ENCODE measurements around the gene TLE5.

TLE5 gene

DNA sequence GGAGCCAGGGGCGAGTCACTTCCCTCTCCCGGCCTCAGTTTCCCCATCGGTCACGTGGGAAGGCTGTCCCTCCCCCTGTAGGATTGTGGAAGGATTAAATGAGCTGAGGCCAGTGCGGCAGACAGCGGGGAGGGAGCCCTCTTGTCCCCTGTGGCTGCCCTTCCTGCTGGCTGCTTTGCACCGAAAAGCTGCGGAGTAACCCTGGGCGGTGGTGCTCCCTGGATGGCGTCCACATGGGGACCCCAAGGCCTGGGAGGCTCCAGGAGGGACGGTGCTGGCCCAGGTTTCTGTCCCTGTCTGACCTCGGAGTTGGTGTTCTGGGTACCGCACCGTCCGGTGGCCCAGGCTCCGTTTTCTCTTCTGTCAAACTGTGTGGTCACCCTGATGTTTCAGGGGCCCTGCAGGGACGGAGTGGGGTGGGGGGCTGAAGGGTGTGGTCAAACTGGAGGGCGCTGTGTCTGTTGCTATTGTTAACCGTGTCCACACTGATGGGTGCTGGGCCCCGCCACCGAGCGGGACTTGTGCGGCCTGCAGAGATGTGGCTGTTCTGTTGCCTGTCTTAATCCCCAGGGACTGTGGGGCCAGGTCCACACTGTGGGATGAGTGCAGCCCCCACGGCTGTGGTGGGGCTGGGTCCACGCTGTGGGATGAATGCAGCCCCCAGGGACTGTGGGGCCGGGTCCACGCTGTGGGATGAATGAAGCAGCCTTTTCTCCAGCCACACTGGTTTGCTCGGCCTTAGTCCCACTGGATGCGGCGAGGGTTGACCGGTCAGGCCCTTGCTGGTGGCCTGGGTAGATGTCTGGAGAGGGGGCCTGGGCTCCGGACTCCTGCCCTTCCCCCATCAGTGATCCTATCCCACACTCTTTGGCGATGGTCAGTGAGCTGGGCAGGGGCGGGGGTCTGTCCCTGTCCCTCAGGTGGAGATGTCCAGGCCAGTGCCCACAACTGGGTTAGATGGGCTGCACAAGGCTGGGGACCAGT is 38.7 kb upstream of the TLE5 start:
- Histone ChIP-seq H3K27me3 (ENCODE audit: insufficient read depth, poor library complexity, severe bottlenecking) (peaks cover 33% of the 10 kb centered on the region), H3K27ac (replicated peaks) (no peak overlapping the region), H3K4me3 (replicated peaks; ENCODE audit: insufficient read depth, low read length) (no peak overlapping the region)
- TF ChIP-seq REST (IDR thresholded peaks at IDR 0.05; ENCODE audit: insufficient replicate concordance, low read depth) (no peak), CTCF (IDR thresholded peaks at IDR 0.05; ENCODE audit: insufficient read depth, low read length) (no peak), SPI1 (IDR thresholded peaks at IDR 0.05; ENCODE audit: borderline replicate concordance, low read depth) (no peak), POLR2AphosphoS5 (IDR thresholded peaks at IDR 0.05; ENCODE audit: low read depth) (no peak), GABPA (IDR thresholded peaks at IDR 0.05; ENCODE audit: low read depth) (no peak)
- DNase-seq (ENCODE audit: low read depth in 1 of 2, low spot score in 1 of 2) = no peak

DNA sequence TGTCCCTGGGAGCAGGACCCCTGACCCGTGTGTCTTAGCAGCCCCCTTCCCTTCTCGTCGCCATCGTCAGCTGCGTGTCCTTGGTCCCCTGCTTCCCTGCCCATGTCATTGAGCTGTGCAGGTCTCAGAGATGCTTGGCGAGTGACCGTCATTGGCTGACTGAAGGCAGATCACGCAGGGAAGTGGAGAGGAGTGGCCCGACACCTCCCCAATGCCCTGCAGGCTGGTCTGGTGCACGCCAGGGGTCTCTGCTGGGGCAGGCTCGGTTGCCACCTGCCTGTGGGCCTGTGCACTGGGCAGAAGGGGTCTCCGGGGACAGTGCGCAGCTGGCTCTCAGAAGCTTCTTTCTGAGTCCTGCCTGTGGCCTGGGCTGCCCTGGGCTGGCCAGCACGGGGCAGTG is 38.0 kb upstream of the TLE5 start:
- no peak for TF ChIP-seq REST (IDR thresholded peaks at IDR 0.05; ENCODE audit: insufficient replicate concordance, low read depth)
- no peak overlapping the region for H3K27ac ChIP-seq (replicated peaks)
- DNase-seq (ENCODE audit: low read depth in 1 of 2, low spot score in 1 of 2) = no peak
- peaks cover 40% of the 10 kb centered on the region for H3K27me3 ChIP-seq (ENCODE audit: insufficient read depth, poor library complexity, severe bottlenecking)
- H3K4me3 ChIP-seq (replicated peaks; ENCODE audit: insufficient read depth, low read length) = no peak overlapping the region

- DNase-seq (ENCODE audit: low read depth in 1 of 2, low spot score in 1 of 2) = no peak
- Histone ChIP-seq H3K27ac (replicated peaks) (no peak overlapping the region), H3K27me3 (ENCODE audit: insufficient read depth, poor library complexity, severe bottlenecking) (peaks cover 46% of the 10 kb centered on the region), H3K4me3 (replicated peaks; ENCODE audit: insufficient read depth, low read length) (no peak overlapping the region)
- no peak for TF ChIP-seq REST (IDR thresholded peaks at IDR 0.05; ENCODE audit: insufficient replicate concordance, low read depth)
- no peak for TF ChIP-seq CTCF (IDR thresholded peaks at IDR 0.05; ENCODE audit: insufficient read depth, low read length)
- TF ChIP-seq GABPA (IDR thresholded peaks at IDR 0.05; ENCODE audit: low read depth) = no peak
- TF ChIP-seq POLR2AphosphoS5 (IDR thresholded peaks at IDR 0.05; ENCODE audit: low read depth) = no peak
- TF ChIP-seq SPI1 (IDR thresholded peaks at IDR 0.05; ENCODE audit: borderline replicate concordance, low read depth) = no peak
Observed at GRCh38 chr19:3099347-3100145, 37.3 kb upstream of the TLE5 start.
